Suprapubic skin (tissue), 4 donors: Measurements from ENCODE around the gene SPPL2A. TPM values are rescaled to one million over a fixed set of nuclear protein-coding genes. Genes with fewer than 3 reads are reported as not detected.

Source experiments
- DNase-seq, 2 donors: peaks; one replicate each; pipeline ENCODE4 v3.0.0-alpha.2; 2019; ENCODE audit warnings: low spot score in 2 of 2
- H3K27ac ChIP-seq: fragments of 200-600 bp; sonication (generic); one replicate; pipeline ENCODE4 v1.5.1; 2019
- H3K27me3 ChIP-seq: fragments of 200-600 bp; sonication (generic); one replicate; pipeline ENCODE4 v1.5.1; 2019
- H3K36me3 ChIP-seq: fragments of 200-600 bp; sonication (generic); one replicate; pipeline ENCODE4 v1.5.1; 2019
- H3K4me1 ChIP-seq: fragments of 200-600 bp; sonication (generic); one replicate; pipeline ENCODE4 v1.5.1; 2019
- H3K4me3 ChIP-seq: fragments of 200-600 bp; sonication (generic); one replicate; pipeline ENCODE4 v1.5.1; 2019; ENCODE audit warnings: mild to moderate bottlenecking
- H3K9me3 ChIP-seq: fragments of 200-600 bp; sonication (generic); one replicate; pipeline ENCODE4 v1.5.1; 2019
- CTCF ChIP-seq, 2 donors: fragments of 200-600 bp in 1 of 2; fragments of 450-650 bp in 1 of 2; sonication (generic) in 1 of 2; IDR thresholded peaks; one replicate each; pipeline ENCODE4 v1.5.1; 2016 to 2019; ENCODE audit warnings: antibody characterized with exemption in 2 of 2, mild to moderate bottlenecking in 1 of 2, moderate library complexity in 1 of 2
- EP300 ChIP-seq: sonication (generic); formaldehyde crosslinking; IDR thresholded peaks from one replicate; pipeline ENCODE4 v1.6.1; 2017; ENCODE audit warnings: antibody characterized with exemption
- POLR2A ChIP-seq, 2 donors: fragments of 450-650 bp; IDR thresholded peaks; one replicate each; pipeline ENCODE4 v1.6.1; 2017; ENCODE audit warnings: antibody characterized with exemption in 2 of 2, mild to moderate bottlenecking in 2 of 2, moderate library complexity in 2 of 2
- POLR2AphosphoS5 ChIP-seq, 3 donors: sonication (generic); formaldehyde crosslinking; IDR thresholded peaks; one replicate each; pipeline ENCODE4 v1.6.1; 2017; ENCODE audit warnings: antibody characterized with exemption in 3 of 3
- WGBS: methylation state at CpG from one replicate; pipeline ENCODE4 v1.1.5; 2018; 5-methylcytosine and 5-hydroxymethylcytosine counted together
- total RNA-seq, 4 donors: library from RNA; depleted of rRNA; stranded (reverse); fragments of >200 nt; gene quantifications; one replicate each; pipeline ENCODE4 v1.1.0, GENCODE V29; 2016

The SPPL2A gene
- total RNA-seq, 4 donors from 2014 or later, result 156 to 228 (median 186) TPM

GRCh38 chr15:50652671-50653070 lies 112.8 kb downstream of the SPPL2A start:
- 79% methylated on average over 3 of the region's 3 CpGs for WGBS
- Histone ChIP-seq H3K9me3 (no peaks in the 10 kb centered on the region), H3K4me1 (no peaks in the 10 kb centered on the region), H3K4me3 (no peak overlapping the region), H3K36me3 (peaks cover 67% of the 10 kb centered on the region), H3K27ac (peak overlapping the region; percentile 10), H3K27me3 (no peaks in the 10 kb centered on the region)
- no peak for DNase-seq
- TF ChIP-seq CTCF (IDR thresholded peaks at IDR 0.05) (no peak), POLR2A (IDR thresholded peaks at IDR 0.05) (no peak), EP300 (no peak), POLR2AphosphoS5 (IDR thresholded peaks at IDR 0.05) (no peak)

Other genes with a start within 250 kb of the SPPL2A start
- 1 to 10 TPM in 2 of 4 donors, not detected in 2; 1.3 to 2.0 TPM for gene USP50, start 219.0 kb downstream of the SPPL2A start, total RNA-seq
- 10 to 100 TPM; 30.8 to 72.0 (median 35.5) TPM for gene TRPM7, start 78.9 kb downstream of the SPPL2A start, total RNA-seq
- gene AP4E1, start 143.0 kb upstream of the SPPL2A start, total RNA-seq, result 10 to 100 TPM; 12.7 to 18.7 (median 13.0) TPM